ENCODE results near the gene KLHL40. TPM values are rescaled to one million over a fixed set of nuclear protein-coding genes. Genes with fewer than 3 reads are reported as not detected.

Gene KLHL40
- total and polyA plus RNA-seq, 9 of the 15 experiments (the other 6 are each of a cell fraction or from before 2014, with no cell fraction given): not detected

DNA sequence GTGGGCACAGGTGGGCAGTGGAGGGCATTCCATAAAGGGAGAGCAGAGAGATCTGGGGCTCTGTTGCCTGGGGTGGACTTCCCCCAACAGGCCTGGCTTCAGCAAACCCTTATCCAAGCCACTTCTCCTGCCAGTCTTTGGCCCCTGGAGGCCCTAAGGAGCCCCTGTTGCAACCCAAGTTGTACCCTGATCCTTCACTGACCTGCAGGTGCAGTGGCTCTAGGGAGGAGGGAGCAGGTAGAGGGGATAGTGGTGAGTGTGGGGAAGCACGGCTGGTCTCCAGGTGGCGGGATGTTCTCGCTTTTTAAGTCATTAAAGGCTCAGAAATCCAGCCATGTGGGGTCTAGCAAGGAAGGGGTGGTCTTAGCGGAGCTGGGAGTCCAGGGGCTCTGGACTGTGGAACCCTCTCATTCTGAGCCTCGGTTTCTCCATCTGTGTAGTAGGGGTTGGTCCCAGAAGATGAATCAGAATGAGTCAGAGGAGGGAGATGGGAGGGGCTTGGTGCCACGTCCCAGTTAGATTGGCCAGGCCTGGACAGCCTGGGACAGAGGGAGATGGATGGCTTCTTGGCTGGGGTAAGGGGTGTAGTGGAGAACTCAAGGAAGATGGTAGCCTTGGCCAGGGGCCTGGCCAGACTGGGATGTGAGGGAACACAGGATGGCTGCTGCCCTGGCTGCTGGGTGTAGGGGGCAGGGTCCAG lies 29.2 kb upstream of the KLHL40 start:
- in situ Hi-C loops (cut with MboI) (no loop called here), intact Hi-C loops (cut with micrococcal nuclease) (no loop called here)
- CTCF ChIA-PET (ENCODE audit: low intra/inter-chr PET ratio): no interaction called here
- peak in 3 of 4 experiments; percentile 34 to 52 (median 45) for DNase-seq (ENCODE audit: extremely low read depth in 1 of 4, low spot score in 3 of 4)
- H3K4me1 ChIP-seq (replicated peaks in 1 of 2; ENCODE audit: control insufficient read depth in 2 of 2, insufficient read depth in 2 of 2, low read length in 2 of 2): peaks cover 16 to 58% of the 10 kb centered on the region in 2 experiments
- TF ChIP-seq ZNF263 (CRISPR knock-in tag; IDR thresholded peaks at IDR 0.05; ENCODE audit: borderline replicate concordance): peak; percentile 46; the same call in 1 of the 2 replicates
- TF ChIP-seq DPF2 (IDR thresholded peaks at IDR 0.05): 0 out of 2 replicates have a peak, but pooled peaks have one; percentile 16
- TF ChIP-seq MEIS2 (IDR thresholded peaks at IDR 0.05; ENCODE audit: partially characterized antibody): peak; percentile 79
- TF ChIP-seq, protein P1, sequence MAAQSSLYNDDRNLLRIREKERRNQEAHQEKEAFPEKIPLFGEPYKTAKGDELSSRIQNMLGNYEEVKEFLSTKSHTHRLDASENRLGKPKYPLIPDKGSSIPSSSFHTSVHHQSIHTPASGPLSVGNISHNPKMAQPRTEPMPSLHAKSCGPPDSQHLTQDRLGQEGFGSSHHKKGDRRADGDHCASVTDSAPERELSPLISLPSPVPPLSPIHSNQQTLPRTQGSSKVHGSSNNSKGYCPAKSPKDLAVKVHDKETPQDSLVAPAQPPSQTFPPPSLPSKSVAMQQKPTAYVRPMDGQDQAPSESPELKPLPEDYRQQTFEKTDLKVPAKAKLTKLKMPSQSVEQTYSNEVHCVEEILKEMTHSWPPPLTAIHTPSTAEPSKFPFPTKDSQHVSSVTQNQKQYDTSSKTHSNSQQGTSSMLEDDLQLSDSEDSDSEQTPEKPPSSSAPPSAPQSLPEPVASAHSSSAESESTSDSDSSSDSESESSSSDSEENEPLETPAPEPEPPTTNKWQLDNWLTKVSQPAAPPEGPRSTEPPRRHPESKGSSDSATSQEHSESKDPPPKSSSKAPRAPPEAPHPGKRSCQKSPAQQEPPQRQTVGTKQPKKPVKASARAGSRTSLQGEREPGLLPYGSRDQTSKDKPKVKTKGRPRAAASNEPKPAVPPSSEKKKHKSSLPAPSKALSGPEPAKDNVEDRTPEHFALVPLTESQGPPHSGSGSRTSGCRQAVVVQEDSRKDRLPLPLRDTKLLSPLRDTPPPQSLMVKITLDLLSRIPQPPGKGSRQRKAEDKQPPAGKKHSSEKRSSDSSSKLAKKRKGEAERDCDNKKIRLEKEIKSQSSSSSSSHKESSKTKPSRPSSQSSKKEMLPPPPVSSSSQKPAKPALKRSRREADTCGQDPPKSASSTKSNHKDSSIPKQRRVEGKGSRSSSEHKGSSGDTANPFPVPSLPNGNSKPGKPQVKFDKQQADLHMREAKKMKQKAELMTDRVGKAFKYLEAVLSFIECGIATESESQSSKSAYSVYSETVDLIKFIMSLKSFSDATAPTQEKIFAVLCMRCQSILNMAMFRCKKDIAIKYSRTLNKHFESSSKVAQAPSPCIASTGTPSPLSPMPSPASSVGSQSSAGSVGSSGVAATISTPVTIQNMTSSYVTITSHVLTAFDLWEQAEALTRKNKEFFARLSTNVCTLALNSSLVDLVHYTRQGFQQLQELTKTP (IDR thresholded peaks at IDR 0.05; ENCODE audit: low read depth in 1 of 2, partially characterized antibody in 2 of 2): no peak
- TF ChIP-seq, protein P2, sequence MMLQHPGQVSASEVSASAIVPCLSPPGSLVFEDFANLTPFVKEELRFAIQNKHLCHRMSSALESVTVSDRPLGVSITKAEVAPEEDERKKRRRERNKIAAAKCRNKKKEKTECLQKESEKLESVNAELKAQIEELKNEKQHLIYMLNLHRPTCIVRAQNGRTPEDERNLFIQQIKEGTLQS (IDR thresholded peaks at IDR 0.05): peak; percentile 70
- TF ChIP-seq, protein P2 (CRISPR knock-in tag; conservative IDR thresholded peaks at IDR 0.05): no peak
- no peak for TF ChIP-seq BRD4 (IDR thresholded peaks at IDR 0.05)
- no peak for TF ChIP-seq ZNF311 (CRISPR knock-in tag; IDR thresholded peaks at IDR 0.05)
- TF ChIP-seq, protein P3, sequence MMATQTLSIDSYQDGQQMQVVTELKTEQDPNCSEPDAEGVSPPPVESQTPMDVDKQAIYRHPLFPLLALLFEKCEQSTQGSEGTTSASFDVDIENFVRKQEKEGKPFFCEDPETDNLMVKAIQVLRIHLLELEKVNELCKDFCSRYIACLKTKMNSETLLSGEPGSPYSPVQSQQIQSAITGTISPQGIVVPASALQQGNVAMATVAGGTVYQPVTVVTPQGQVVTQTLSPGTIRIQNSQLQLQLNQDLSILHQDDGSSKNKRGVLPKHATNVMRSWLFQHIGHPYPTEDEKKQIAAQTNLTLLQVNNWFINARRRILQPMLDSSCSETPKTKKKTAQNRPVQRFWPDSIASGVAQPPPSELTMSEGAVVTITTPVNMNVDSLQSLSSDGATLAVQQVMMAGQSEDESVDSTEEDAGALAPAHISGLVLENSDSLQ (IDR thresholded peaks at IDR 0.05): peak; percentile 66
- no peak for TF ChIP-seq ELF4 (CRISPR knock-in tag; IDR thresholded peaks at IDR 0.05)
- peak; percentile 60; the same call in 1 of the 2 replicates for TF ChIP-seq JUND (IDR thresholded peaks at IDR 0.05; ENCODE audit: borderline replicate concordance, low read depth, low read length)
- TF ChIP-seq JUND (tag; IDR thresholded peaks at IDR 0.05; ENCODE audit: borderline replicate concordance, low read depth, low read length): no peak
- TF ChIP-seq JUN (IDR thresholded peaks at IDR 0.05; ENCODE audit: borderline replicate concordance, low read depth, low read length): peak; percentile 63; the same call in 1 of the 2 replicates
- no peak for TF ChIP-seq JUN (CRISPR knock-in tag; IDR thresholded peaks at IDR 0.05; ENCODE audit: borderline replicate concordance)
- TF ChIP-seq FOSL1 (tag; conservative IDR thresholded peaks at IDR 0.05): peak; percentile 89
- TF ChIP-seq SMARCA4 (IDR thresholded peaks at IDR 0.05): 0 out of 2 replicates have a peak, but pooled peaks have one; percentile 22
- WGBS (ENCODE audit: insufficient coverage, low coverage, missing lambda C conversion rate): 63% methylated on average over 6 of the region's 6 CpGs
- no peak overlapping the region for H3K4me3 ChIP-seq
- POLR2A ChIA-PET: interaction anchor here (0.6 to 0.7 kb wide), 2 partner anchors 16 to 124 kb away, joined by 3 read pairs; no protein-coding TSS in a partner anchor
- BruUV-seq (replicated peaks): no TSS peak
- no peak overlapping the region for H2AFZ ChIP-seq (ENCODE audit: low read depth, low read length)
- no peak overlapping the region for H3K4me2 ChIP-seq (ENCODE audit: insufficient read depth, low read length)
- no peaks in the 10 kb centered on the region for H3K79me2 ChIP-seq (ENCODE audit: control insufficient read depth, insufficient read depth, low read length)
- H3K9me3 ChIP-seq (replicated peaks; ENCODE audit: control insufficient read depth, insufficient read depth, low read depth, low read length): no peaks in the 10 kb centered on the region
- H3K36me3 ChIP-seq (ENCODE audit: control insufficient read depth, insufficient read depth, low read length): peaks cover 5% of the 10 kb centered on the region; the same call in 1 of the 3 replicates
- ATAC-seq: no peak
- H3K27ac ChIP-seq (ENCODE audit: extremely low read depth, low read depth, low read length): no peak overlapping the region
- peak overlapping the region in 1 of 2 experiments; percentile 94; a peak in 2 of 4 replicates for H3K9ac ChIP-seq (ENCODE audit: insufficient read depth in 1 of 2, low read depth in 2 of 2, low read length in 2 of 2)
- H3K9me1 ChIP-seq (ENCODE audit: control insufficient read depth, insufficient read depth, low read length): peaks cover 4% of the 10 kb centered on the region
- peak; percentile 42 for FAIRE-seq
- H3K27me3 ChIP-seq (ENCODE audit: control insufficient read depth in 2 of 2, insufficient read depth in 2 of 2, low read length in 2 of 2): no peaks in the 10 kb centered on the region
- no peaks in the 10 kb centered on the region; the same call in 1 of the 2 replicates for H4K20me1 ChIP-seq (replicated peaks; ENCODE audit: control insufficient read depth, insufficient read depth, low read length)
